Hepatocyte (in vitro differentiated cells): ENCODE data around the gene HOXC9.

Experiments used
- EZH2phosphoT487 ChIP-seq: fragments of 200-600 bp; sonication (generic); IDR thresholded peaks from one replicate; pipeline ENCODE4 v1.6.1; 2018; ENCODE audit warnings: antibody characterized with exemption, mild to moderate bottlenecking, low read depth, moderate library complexity; ENCODE audit not compliant: unreplicated experiment, severe bottlenecking
- TF ChIP-seq, protein P1 (sequence below): fragments of 200-600 bp; sonication (generic); IDR thresholded peaks from 2 replicates; pipeline ENCODE4 v1.5.1; 2016; ENCODE audit warnings: antibody characterized with exemption, mild to moderate bottlenecking; ENCODE audit not compliant: poor library complexity

DNA sequence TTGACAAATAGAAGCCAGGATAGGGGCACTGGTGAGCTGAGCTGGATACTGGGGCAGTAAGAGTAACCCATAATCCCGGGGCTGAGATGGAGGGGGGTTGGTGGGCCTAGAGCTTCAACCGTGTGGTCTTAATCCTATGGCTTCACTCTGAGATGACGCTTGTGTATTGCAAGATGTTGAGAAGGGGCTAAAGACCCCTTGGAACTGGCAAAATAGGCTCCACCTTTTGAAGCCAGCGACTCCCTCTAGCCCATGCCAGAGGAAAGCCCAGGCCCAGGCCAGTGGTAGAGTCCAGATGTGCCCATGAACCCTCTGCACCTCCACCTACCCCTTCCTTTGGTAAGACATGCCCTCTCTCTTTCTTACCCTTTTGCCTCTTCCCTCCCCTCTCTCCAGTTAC, 40.6 kb upstream of the HOXC9 start:
- TF ChIP-seq, protein P1, sequence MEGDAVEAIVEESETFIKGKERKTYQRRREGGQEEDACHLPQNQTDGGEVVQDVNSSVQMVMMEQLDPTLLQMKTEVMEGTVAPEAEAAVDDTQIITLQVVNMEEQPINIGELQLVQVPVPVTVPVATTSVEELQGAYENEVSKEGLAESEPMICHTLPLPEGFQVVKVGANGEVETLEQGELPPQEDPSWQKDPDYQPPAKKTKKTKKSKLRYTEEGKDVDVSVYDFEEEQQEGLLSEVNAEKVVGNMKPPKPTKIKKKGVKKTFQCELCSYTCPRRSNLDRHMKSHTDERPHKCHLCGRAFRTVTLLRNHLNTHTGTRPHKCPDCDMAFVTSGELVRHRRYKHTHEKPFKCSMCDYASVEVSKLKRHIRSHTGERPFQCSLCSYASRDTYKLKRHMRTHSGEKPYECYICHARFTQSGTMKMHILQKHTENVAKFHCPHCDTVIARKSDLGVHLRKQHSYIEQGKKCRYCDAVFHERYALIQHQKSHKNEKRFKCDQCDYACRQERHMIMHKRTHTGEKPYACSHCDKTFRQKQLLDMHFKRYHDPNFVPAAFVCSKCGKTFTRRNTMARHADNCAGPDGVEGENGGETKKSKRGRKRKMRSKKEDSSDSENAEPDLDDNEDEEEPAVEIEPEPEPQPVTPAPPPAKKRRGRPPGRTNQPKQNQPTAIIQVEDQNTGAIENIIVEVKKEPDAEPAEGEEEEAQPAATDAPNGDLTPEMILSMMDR, result no peak
- no peak for TF ChIP-seq EZH2phosphoT487
